VCaP (cell line): ENCODE data around the gene HSPD1.
A peak's percentile ranks its signal among the peaks of the same experiment; 100 is the strongest.

Experiments
- H3K27ac ChIP-seq: fragments of 450-650 bp; 2 replicates; pipeline ENCODE4 v1.5.1; 2017
- TF ChIP-seq, protein P1 (sequence below): fragments of 450-650 bp; conservative IDR thresholded peaks from 2 replicates; pipeline ENCODE4 v1.5.1; 2017; ENCODE audit warnings: mild to moderate bottlenecking, moderate library complexity

The HSPD1 gene

DNA sequence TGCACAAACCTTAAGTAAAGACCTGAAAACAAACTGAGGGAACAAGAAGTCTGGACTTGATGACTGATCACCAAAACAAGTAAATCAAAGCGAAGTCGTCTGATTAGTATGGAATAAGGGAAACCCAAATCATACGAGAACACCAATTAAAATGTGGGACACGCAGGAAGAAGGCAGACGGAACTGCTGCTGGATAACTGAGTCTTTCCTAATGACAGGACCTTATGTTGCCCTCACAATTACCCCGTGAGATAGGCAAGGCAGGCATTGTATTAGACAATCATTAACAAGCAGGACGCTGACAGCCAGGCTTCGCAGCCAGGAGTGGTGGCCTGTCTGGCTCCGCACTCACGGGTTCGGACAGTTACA is 46.9 kb downstream of the HSPD1 start:
- peak overlapping the region; percentile 88 for H3K27ac ChIP-seq
- TF ChIP-seq, protein P1, sequence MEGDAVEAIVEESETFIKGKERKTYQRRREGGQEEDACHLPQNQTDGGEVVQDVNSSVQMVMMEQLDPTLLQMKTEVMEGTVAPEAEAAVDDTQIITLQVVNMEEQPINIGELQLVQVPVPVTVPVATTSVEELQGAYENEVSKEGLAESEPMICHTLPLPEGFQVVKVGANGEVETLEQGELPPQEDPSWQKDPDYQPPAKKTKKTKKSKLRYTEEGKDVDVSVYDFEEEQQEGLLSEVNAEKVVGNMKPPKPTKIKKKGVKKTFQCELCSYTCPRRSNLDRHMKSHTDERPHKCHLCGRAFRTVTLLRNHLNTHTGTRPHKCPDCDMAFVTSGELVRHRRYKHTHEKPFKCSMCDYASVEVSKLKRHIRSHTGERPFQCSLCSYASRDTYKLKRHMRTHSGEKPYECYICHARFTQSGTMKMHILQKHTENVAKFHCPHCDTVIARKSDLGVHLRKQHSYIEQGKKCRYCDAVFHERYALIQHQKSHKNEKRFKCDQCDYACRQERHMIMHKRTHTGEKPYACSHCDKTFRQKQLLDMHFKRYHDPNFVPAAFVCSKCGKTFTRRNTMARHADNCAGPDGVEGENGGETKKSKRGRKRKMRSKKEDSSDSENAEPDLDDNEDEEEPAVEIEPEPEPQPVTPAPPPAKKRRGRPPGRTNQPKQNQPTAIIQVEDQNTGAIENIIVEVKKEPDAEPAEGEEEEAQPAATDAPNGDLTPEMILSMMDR = no peak

DNA sequence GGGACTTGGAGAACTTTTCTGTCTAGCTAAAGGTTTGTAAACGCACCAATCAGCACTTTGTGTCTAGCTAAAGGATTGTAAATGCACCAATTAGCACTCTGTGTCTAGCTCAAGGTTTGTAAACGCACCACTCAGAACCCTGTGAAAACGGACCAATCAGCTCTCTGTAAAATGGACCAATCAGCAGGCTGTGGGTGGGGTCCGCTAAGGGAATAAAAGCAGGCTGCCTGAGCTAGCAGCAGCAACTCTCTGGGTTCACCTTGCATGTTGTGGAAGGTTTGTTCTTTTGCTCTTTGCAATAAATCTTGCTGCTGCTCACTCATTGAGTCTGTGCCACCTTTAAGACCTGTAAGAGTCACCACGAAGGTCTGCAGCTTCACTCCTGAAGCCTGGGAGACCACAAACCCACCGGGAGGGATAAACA is 48.7 kb downstream of the HSPD1 start:
- peak overlapping the region; percentile 48; the same call in 1 of the 2 replicates for H3K27ac ChIP-seq

DNA sequence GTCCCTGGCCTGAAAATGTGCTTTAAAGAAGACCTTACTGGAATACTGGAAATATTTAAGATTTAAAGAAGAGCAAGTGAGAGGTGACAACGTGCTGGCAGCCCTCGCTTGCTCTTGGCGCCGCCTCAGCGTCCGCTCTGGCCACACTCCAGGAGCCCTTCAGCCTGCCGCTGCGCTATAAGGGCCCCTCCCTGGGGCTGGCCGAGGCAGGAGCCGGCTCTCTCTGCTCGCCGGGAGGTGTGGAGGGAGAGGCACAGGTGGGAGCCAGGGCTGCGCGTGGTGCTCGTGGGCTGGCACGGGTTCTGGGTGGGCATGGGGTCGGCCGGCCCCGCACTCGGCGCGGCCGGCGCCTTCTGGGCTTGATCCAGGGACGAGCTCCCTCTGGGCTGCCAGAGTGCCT is 49.2 kb downstream of the HSPD1 start:
- H3K27ac ChIP-seq = peak overlapping the region; percentile 48; the same call in 1 of the 2 replicates
- TF ChIP-seq, protein P1 = no peak

DNA sequence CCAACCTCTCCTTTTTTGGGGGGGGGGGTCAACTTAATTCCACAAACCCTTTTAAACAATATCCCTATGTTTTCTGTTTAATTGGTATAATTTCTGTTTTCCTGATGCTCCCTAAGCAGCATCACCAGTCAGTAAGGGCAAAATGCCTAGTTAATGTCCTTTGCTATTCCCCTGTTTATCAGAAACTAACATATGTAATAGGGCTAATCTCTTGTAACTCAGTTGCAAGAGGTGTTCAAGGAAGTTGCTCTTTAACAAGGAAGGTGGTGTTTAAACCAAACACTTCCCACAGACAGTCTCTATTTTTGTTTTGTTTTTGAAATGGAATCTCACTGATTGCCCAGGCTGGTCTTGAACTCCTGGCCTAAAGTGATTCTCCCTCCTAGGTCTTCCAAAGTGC is 52.8 kb downstream of the HSPD1 start:
- no peak overlapping the region for H3K27ac ChIP-seq
- TF ChIP-seq, protein P1 = no peak

DNA sequence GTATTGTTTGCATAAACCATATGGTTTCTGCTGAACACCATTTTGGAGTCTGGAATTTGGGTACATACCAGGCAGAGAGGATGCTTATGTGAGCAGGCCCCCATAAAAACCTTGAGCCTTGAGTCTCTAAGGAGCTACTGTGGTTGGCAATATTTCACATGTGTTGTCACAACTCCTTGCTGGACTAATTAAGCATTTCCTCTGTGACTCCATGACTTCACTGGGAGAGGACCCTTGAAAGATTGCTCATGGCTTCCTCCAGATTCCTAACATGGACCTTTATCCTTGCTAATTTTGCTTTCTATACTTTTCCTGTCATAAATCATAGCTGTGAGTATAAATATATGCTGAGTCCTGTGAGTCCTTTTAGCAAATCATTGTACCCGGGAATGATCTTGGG is 53.9 kb downstream of the HSPD1 start:
- TF ChIP-seq, protein P1 = no peak
- no peak overlapping the region for H3K27ac ChIP-seq

DNA sequence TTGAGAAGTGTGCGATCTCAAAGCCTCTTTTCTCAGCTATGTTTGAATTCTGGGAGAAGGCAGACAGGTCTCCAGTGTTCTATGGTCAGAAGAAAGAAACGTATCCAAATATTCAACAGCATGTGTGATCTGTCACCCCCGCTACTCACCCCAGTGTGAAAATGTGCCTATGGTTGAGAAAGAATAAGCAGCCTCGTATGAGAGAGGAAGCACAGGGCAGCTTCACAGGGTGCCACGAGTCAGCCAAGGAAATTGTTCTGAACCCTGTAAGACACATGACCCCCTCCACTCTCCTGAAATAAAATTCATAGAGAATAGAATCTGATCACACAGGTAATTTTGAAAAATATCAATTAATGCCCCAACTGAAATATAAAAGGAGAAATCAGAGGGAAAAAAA is 56.8 kb downstream of the HSPD1 start:
- TF ChIP-seq, protein P1 = no peak
- H3K27ac ChIP-seq = no peak overlapping the region

DNA sequence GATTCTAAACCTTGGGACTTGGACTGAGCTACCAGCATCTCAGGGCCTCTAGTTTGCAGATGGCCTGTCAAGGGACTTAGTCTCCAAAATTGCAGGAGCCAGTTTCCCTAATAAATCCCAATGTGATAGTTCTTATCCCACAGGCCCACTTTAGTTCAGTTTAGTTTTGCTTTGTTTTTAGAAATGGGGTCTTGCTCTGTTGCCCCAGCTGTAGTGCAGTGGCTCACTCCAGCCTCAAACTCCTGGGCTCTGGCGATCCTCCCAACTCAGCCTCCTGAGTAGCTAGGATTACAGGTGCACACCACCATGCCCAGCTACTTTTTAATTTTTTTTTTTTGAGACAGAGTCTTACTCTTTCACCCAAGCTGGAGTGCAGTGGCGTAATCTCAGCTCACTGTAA is 62.3 kb downstream of the HSPD1 start:
- H3K27ac ChIP-seq = no peak overlapping the region
- TF ChIP-seq, protein P1 = no peak
